Keratinocyte (primary cell): ENCODE results near the gene MSANTD2. TPM values are rescaled to one million over a fixed set of nuclear protein-coding genes. Genes with fewer than 3 reads are reported as not detected.

Source experiments
- DNase-seq: peaks from one replicate; pipeline ENCODE4 v3.0.0-alpha.2; 2011; ENCODE audit warnings: low read depth, missing footprints, low spot score
- FAIRE-seq: peaks from 2 replicates; lab custom pipeline; 2011; peaks lifted over from hg19 to GRCh38; lab: Jason Lieb, UNC
- H2AFZ ChIP-seq: 2 replicates; pipeline ENCODE4 v1.6.0; 2012; ENCODE audit warnings: low read length, control low read depth, inconsistent platforms; ENCODE audit not compliant: control insufficient read depth
- H3K27ac ChIP-seq: 2 replicates; pipeline ENCODE4 v1.5.1; 2011; ENCODE audit warnings: low read length; ENCODE audit not compliant: control insufficient read depth, insufficient read depth
- H3K27me3 ChIP-seq: 3 replicates; pipeline ENCODE4 v1.6.0; 2011; ENCODE audit warnings: low read length; ENCODE audit not compliant: control insufficient read depth, insufficient read depth; ENCODE audit errors: extremely low read depth
- H3K36me3 ChIP-seq, 2 experiments: 2 replicates in 1 of 2; 3 replicates in 1 of 2; pipeline ENCODE4 v1.5.1; 2011; ENCODE audit warnings: low read length in 2 of 2, mild to moderate bottlenecking in 1 of 2; ENCODE audit not compliant: control insufficient read depth in 2 of 2, insufficient read depth in 2 of 2; ENCODE audit errors: extremely low read depth in 1 of 2
- H3K4me1 ChIP-seq: 3 replicates; pipeline ENCODE4 v1.5.1; 2011; ENCODE audit warnings: low read length; ENCODE audit not compliant: control insufficient read depth, insufficient read depth; ENCODE audit errors: extremely low read depth
- H3K4me2 ChIP-seq: 3 replicates; pipeline ENCODE4 v1.6.0; 2011; ENCODE audit warnings: low read depth, low read length; ENCODE audit not compliant: control insufficient read depth, insufficient read depth; ENCODE audit errors: extremely low read depth
- H3K4me3 ChIP-seq, 3 experiments: fragments of 200-600 bp in 1 of 3; sonication (generic) in 1 of 3; 2 replicates in 2 of 3; 3 replicates in 1 of 3; pipeline ENCODE4 v1.5.1; 2011 to 2016; ENCODE audit warnings: low read length in 3 of 3, mild to moderate bottlenecking in 3 of 3, control low read depth in 2 of 3, inconsistent platforms in 1 of 3, low read depth in 1 of 3, mixed read lengths in 1 of 3, mixed run types in 1 of 3, moderate library complexity in 1 of 3; ENCODE audit not compliant: control insufficient read depth in 2 of 3, insufficient read depth in 2 of 3; ENCODE audit errors: extremely low read depth in 1 of 3
- H3K79me2 ChIP-seq: 2 replicates; pipeline ENCODE4 v1.6.0; 2012; ENCODE audit warnings: low read length; ENCODE audit not compliant: control insufficient read depth, insufficient read depth
- H3K9ac ChIP-seq: 3 replicates; pipeline ENCODE4 v1.6.0; 2011; ENCODE audit warnings: low read length; ENCODE audit not compliant: control insufficient read depth, insufficient read depth; ENCODE audit errors: extremely low read depth
- H3K9me1 ChIP-seq: 3 replicates; pipeline ENCODE4 v1.6.0; 2011; ENCODE audit warnings: low read length; ENCODE audit not compliant: control insufficient read depth, insufficient read depth; ENCODE audit errors: extremely low read depth
- H3K9me3 ChIP-seq: 2 replicates; pipeline ENCODE4 v1.5.1; 2012; ENCODE audit warnings: low read depth, low read length; ENCODE audit not compliant: control insufficient read depth
- H4K20me1 ChIP-seq: 3 replicates; pipeline ENCODE4 v1.6.0; 2011; ENCODE audit warnings: low read length; ENCODE audit not compliant: control insufficient read depth, insufficient read depth; ENCODE audit errors: extremely low read depth
- EZH2 ChIP-seq: IDR thresholded peaks from one replicate; pipeline ENCODE4 v1.6.1; 2012; ENCODE audit warnings: inconsistent platforms, mild to moderate bottlenecking, low read length, moderate library complexity
- dilution Hi-C: fragments of 300-500 bp; cut with MboI; formaldehyde crosslinking; loops from one replicate; pipeline ENCODE4 v1.7.0; 2020; ENCODE audit warnings: low sequenced_read_pairs; ENCODE audit not compliant: extremely low pct_ligation_motif_present
- polyA minus RNA-seq, 3 experiments: library from RNA; depleted of rRNA, polyadenylated mRNA; stranded (reverse); fragments of >200 nt; gene quantifications; 1 replicate in 1 of 3; 2 replicates in 1 of 3; 3 replicates in 1 of 3; pipeline ENCODE4 v1.2.3, GENCODE V29; 2011
- polyA plus RNA-seq, 5 experiments: library from polyadenylated mRNA; depleted of rRNA in 3 of 5; stranded (reverse) in 3 of 5; stranded (forward) in 1 of 5; unstranded in 1 of 5; fragments of >200 nt; gene quantifications; 1 replicate in 1 of 5; 2 replicates in 3 of 5; 3 replicates in 1 of 5; pipeline versions ENCODE4 v1.2.1 to v1.2.3, GENCODE V29; 2011 to 2012; ENCODE audit warnings: missing spikeins in 2 of 5, low read depth in 1 of 5, low replicate concordance in 1 of 5
- TF ChIP-seq, protein P1 (sequence below), 3 experiments: IDR thresholded peaks in 1 of 3; conservative IDR thresholded peaks in 1 of 3; optimal IDR thresholded peaks in 1 of 3; 2 replicates in 2 of 3; 3 replicates in 1 of 3; pipeline versions ENCODE3 to v1.5.1; 2011; ENCODE audit warnings: low read length in 3 of 3, mild to moderate bottlenecking in 3 of 3, moderate library complexity in 2 of 3, control low read depth in 1 of 3, inconsistent platforms in 1 of 3; ENCODE audit not compliant: insufficient read depth in 2 of 3; ENCODE audit errors: extremely low read depth in 1 of 3

MSANTD2 gene
- polyA plus RNA-seq (2.9 to 6.6 TPM (median 3.6 TPM) in 3 replicates), polyA minus RNA-seq (0.46 to 3.1 TPM (median 0.76 TPM) in 3 replicates)
- polyA plus RNA-seq (2011; ENCODE audit: low read depth): 6.0 TPM
- polyA plus RNA-seq (2011; cell fraction: cytosol; rRNA removed): 1.2 and 2.4 TPM in 2 replicates
- polyA plus RNA-seq (2011; cell fraction: nucleus; rRNA removed): 11.9 and 13.1 TPM in 2 replicates
- polyA plus RNA-seq (2012; ENCODE audit: low replicate concordance): 2.3 and 4.7 TPM in 2 replicates
- polyA minus RNA-seq (2011; cell fraction: cytosol; rRNA and poly(A)+ RNA removed): not detected
- 1.7 and 6.9 TPM in 2 replicates for polyA minus RNA-seq (2011; cell fraction: nucleus; rRNA and poly(A)+ RNA removed)

GRCh38 chr11:124800226-124800929 is at the start of gene MSANTD2:
Gene MSANTD2 (minus strand): TSS chr11:124800406. CDS start chr11:124800380, 26 bp downstream.
- Histone ChIP-seq H3K79me2 (peaks cover 39% of the 10 kb centered on the region), H3K9me3 (no peaks in the 10 kb centered on the region), H3K9ac (peak within 1 kb of the TSS; percentile 76), H3K4me3 (peak within 1 kb of the TSS; percentile 83 to 85 (median 84)), H2AFZ (peak within 1 kb of the TSS; percentile 88), H3K9me1 (no peaks in the 10 kb centered on the region), H4K20me1 (peaks cover 2% of the 10 kb centered on the region), H3K27me3 (no peaks in the 10 kb centered on the region), H3K4me2 (peak within 1 kb of the TSS; percentile 99), H3K36me3 (no peaks in the 10 kb centered on the region), H3K4me1 (peaks cover 20% of the 10 kb centered on the region), H3K27ac (peak within 1 kb of the TSS; percentile 53)
- DNase-seq (no peak), FAIRE-seq (no peak)
- dilution Hi-C loops: no loop called here
- TF ChIP-seq, protein P1, sequence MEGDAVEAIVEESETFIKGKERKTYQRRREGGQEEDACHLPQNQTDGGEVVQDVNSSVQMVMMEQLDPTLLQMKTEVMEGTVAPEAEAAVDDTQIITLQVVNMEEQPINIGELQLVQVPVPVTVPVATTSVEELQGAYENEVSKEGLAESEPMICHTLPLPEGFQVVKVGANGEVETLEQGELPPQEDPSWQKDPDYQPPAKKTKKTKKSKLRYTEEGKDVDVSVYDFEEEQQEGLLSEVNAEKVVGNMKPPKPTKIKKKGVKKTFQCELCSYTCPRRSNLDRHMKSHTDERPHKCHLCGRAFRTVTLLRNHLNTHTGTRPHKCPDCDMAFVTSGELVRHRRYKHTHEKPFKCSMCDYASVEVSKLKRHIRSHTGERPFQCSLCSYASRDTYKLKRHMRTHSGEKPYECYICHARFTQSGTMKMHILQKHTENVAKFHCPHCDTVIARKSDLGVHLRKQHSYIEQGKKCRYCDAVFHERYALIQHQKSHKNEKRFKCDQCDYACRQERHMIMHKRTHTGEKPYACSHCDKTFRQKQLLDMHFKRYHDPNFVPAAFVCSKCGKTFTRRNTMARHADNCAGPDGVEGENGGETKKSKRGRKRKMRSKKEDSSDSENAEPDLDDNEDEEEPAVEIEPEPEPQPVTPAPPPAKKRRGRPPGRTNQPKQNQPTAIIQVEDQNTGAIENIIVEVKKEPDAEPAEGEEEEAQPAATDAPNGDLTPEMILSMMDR (optimal IDR thresholded peaks at IDR 0.05 in 1 of 3, IDR thresholded peaks at IDR 0.05 in 1 of 3, conservative IDR thresholded peaks at IDR 0.05 in 1 of 3; ENCODE audit: extremely low read depth in 1 of 3, insufficient read depth in 2 of 3, low read length in 3 of 3): no peak
- no peak for TF ChIP-seq EZH2

DNA sequence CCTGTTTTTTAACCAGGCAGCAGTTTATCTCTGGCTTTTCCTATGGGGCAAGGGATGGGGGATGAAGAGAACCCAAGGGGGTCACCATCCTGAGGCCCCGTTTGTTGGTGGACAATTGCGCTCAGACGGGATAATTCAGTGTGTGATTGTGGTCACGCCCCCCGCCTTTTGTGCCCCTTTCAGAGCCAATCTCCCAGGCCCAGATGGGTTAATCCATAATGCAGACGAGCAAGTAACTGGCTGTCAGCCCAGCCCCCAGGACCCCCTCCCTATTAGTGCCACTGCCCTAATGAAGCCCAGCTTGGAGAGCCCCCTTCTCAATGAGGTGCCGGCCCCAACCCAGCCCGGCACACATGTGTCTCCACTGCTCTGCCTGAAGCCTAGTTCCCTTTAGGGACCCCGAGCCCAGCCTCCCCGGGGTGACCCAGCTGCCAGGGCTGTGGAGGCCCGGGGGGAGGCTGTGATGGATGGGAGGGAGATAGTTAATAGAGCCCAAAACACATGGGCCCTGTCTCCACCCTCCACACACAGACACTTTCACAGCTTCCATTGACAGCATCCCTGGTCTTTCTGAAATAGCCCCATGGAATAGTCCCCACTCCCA is 46.0 kb upstream of the MSANTD2 start:
- no peak overlapping the region for H3K27ac ChIP-seq
- dilution Hi-C loops: no loop called here
- peak; percentile 33 for TF ChIP-seq EZH2
- TF ChIP-seq, protein P1 (optimal IDR thresholded peaks at IDR 0.05 in 1 of 3, IDR thresholded peaks at IDR 0.05 in 1 of 3, conservative IDR thresholded peaks at IDR 0.05 in 1 of 3; ENCODE audit: extremely low read depth in 1 of 3, insufficient read depth in 2 of 3, low read length in 3 of 3): no peak
- no peak for FAIRE-seq
- H4K20me1 ChIP-seq: peaks cover 2% of the 10 kb centered on the region
- H3K4me3 ChIP-seq: no peak overlapping the region
- H3K27me3 ChIP-seq: peaks cover 79% of the 10 kb centered on the region
- no peak overlapping the region for H3K9ac ChIP-seq
- no peak overlapping the region for H3K4me2 ChIP-seq
- H3K4me1 ChIP-seq: no peaks in the 10 kb centered on the region
- no peaks in the 10 kb centered on the region for H3K9me3 ChIP-seq
- no peaks in the 10 kb centered on the region for H3K9me1 ChIP-seq
- H2AFZ ChIP-seq: no peak overlapping the region
- no peak for DNase-seq
- no peaks in the 10 kb centered on the region for H3K36me3 ChIP-seq
- no peaks in the 10 kb centered on the region for H3K79me2 ChIP-seq
